ENCODE measurements around the gene BMPR1A. TPM values are rescaled to one million over a fixed set of nuclear protein-coding genes. Genes with fewer than 3 reads are reported as not detected.

BMPR1A gene
- polyA plus RNA-seq, 1 donor (not counting 4 experiments of a cell fraction or from before 2014, with no cell fraction given), result 22.2 TPM

GRCh38 chr10:86941426-86941825 is 185.0 kb downstream of the BMPR1A start:
- Histone ChIP-seq H3K9me3 (ENCODE audit: control insufficient read depth, low read depth, low read length) (no peaks in the 10 kb centered on the region), H4K20me1 (ENCODE audit: control insufficient read depth, extremely low read depth, insufficient read depth, low read length) (no peaks in the 10 kb centered on the region), H2AFZ (ENCODE audit: control insufficient read depth, low read length) (no peak overlapping the region), H3K27ac (ENCODE audit: control insufficient read depth, insufficient read depth, low read length) (no peak overlapping the region), H3K4me3 (ENCODE audit: control insufficient read depth in 2 of 3, extremely low read depth in 1 of 3, insufficient read depth in 2 of 3, low read depth in 1 of 3, low read length in 3 of 3) (no peak overlapping the region), H3K36me3 (ENCODE audit: control insufficient read depth in 2 of 2, extremely low read depth in 1 of 2, insufficient read depth in 2 of 2, low read length in 2 of 2) (peaks cover 7% of the 10 kb centered on the region in 2 experiments), H3K79me2 (ENCODE audit: control insufficient read depth, insufficient read depth, low read length) (no peaks in the 10 kb centered on the region), H3K4me2 (ENCODE audit: control insufficient read depth, extremely low read depth, insufficient read depth, low read depth, low read length) (no peak overlapping the region), H3K4me1 (ENCODE audit: control insufficient read depth, extremely low read depth, insufficient read depth, low read length) (no peaks in the 10 kb centered on the region), H3K9ac (ENCODE audit: control insufficient read depth, extremely low read depth, insufficient read depth, low read length) (no peak overlapping the region), H3K27me3 (ENCODE audit: control insufficient read depth, extremely low read depth, insufficient read depth, low read length) (no peaks in the 10 kb centered on the region), H3K9me1 (ENCODE audit: control insufficient read depth, extremely low read depth, insufficient read depth, low read length) (no peaks in the 10 kb centered on the region)
- no peak for FAIRE-seq
- no peak for TF ChIP-seq CTCF (optimal IDR thresholded peaks at IDR 0.05 in 1 of 3, IDR thresholded peaks at IDR 0.05 in 1 of 3, conservative IDR thresholded peaks at IDR 0.05 in 1 of 3; ENCODE audit: extremely low read depth in 1 of 3, insufficient read depth in 2 of 3, low read length in 3 of 3)
- dilution Hi-C loops (cut with MboI; ENCODE audit: extremely low pct_ligation_motif_present, low sequenced_read_pairs), result no loop called here
- no peak for DNase-seq (ENCODE audit: low read depth, low spot score)

- H3K27me3 ChIP-seq (ENCODE audit: control insufficient read depth, extremely low read depth, insufficient read depth, low read length), result no peaks in the 10 kb centered on the region
- dilution Hi-C loops (cut with MboI; ENCODE audit: extremely low pct_ligation_motif_present, low sequenced_read_pairs), result no loop called here
These were observed 185.6 kb downstream of the BMPR1A start for GRCh38 chr10:86941991-86942421.

More at GRCh38 chr10:86941991-86942421, 185.6 kb downstream of the BMPR1A start:
- FAIRE-seq (no peak), DNase-seq (ENCODE audit: low read depth, low spot score) (no peak)
- H2AFZ ChIP-seq (ENCODE audit: control insufficient read depth, low read length), result no peak overlapping the region
- H3K27ac ChIP-seq (ENCODE audit: control insufficient read depth, insufficient read depth, low read length), result no peak overlapping the region
- H3K4me2 ChIP-seq (ENCODE audit: control insufficient read depth, extremely low read depth, insufficient read depth, low read depth, low read length), result no peak overlapping the region
- no peak overlapping the region for H3K4me3 ChIP-seq (ENCODE audit: control insufficient read depth in 2 of 3, extremely low read depth in 1 of 3, insufficient read depth in 2 of 3, low read depth in 1 of 3, low read length in 3 of 3)
- no peaks in the 10 kb centered on the region for H3K4me1 ChIP-seq (ENCODE audit: control insufficient read depth, extremely low read depth, insufficient read depth, low read length)
- H3K79me2 ChIP-seq (ENCODE audit: control insufficient read depth, insufficient read depth, low read length), result no peaks in the 10 kb centered on the region
- no peak overlapping the region for H3K9ac ChIP-seq (ENCODE audit: control insufficient read depth, extremely low read depth, insufficient read depth, low read length)
- H4K20me1 ChIP-seq (ENCODE audit: control insufficient read depth, extremely low read depth, insufficient read depth, low read length), result no peaks in the 10 kb centered on the region
- no peak for TF ChIP-seq EZH2 (IDR thresholded peaks at IDR 0.05; ENCODE audit: low read length)
- TF ChIP-seq CTCF (optimal IDR thresholded peaks at IDR 0.05 in 1 of 3, IDR thresholded peaks at IDR 0.05 in 1 of 3, conservative IDR thresholded peaks at IDR 0.05 in 1 of 3; ENCODE audit: extremely low read depth in 1 of 3, insufficient read depth in 2 of 3, low read length in 3 of 3), result no peak
- no peaks in the 10 kb centered on the region for H3K9me1 ChIP-seq (ENCODE audit: control insufficient read depth, extremely low read depth, insufficient read depth, low read length)
- H3K36me3 ChIP-seq (ENCODE audit: control insufficient read depth in 2 of 2, extremely low read depth in 1 of 2, insufficient read depth in 2 of 2, low read length in 2 of 2), result peaks cover under 1 to 5% of the 10 kb centered on the region in 2 experiments
- no peaks in the 10 kb centered on the region for H3K9me3 ChIP-seq (ENCODE audit: control insufficient read depth, low read depth, low read length)
